ENCODE results near the gene CLDN1. TPM values are rescaled to one million over a fixed set of nuclear protein-coding genes. Genes with fewer than 3 reads are reported as not detected.

Gene CLDN1
- total and polyA plus RNA-seq, 12 donors = 15.6 to 155 (median 61.1) TPM

DNA sequence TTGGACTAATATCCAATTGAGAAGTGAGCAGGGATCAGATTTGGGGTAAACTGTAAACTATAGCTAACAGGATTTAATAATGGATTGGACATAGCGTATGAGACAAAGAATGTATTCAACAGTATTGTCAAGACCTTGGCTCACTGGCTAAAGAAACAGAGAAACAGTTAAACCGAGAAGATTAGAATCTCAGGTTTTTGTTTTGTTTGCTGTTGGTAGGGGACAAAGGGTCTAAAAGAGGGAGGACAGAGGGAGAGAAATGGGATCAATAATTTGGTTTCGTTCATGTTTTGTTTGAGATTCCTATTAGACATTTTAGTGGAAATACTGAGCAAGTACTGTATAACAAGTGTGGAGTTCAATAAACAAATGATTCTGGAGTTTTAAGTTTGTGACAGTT lies 28.6 kb downstream of the CLDN1 start:
- no peak overlapping the region for H3K4me3 ChIP-seq
- DNase-seq = no peak
- no peaks in the 10 kb centered on the region for H3K4me1 ChIP-seq (replicated peaks in 1 of 2)
- 89 to 96% (median 92%) methylated on average over 3 of the region's 3 CpGs for WGBS, 4 donors
- no peaks in the 10 kb centered on the region for H3K27me3 ChIP-seq
- H3K9me3 ChIP-seq (replicated peaks in 1 of 3) = no peaks in the 10 kb centered on the region
- intact Hi-C loops (cut with DNase I) = no loop called here
- H3K36me3 ChIP-seq (replicated peaks in 1 of 2) = no peaks in the 10 kb centered on the region
- no peak for TF ChIP-seq POLR2A (IDR thresholded peaks at IDR 0.05)
- no peak for TF ChIP-seq CTCF (IDR thresholded peaks at IDR 0.05)
- no peak overlapping the region for H3K27ac ChIP-seq

DNA sequence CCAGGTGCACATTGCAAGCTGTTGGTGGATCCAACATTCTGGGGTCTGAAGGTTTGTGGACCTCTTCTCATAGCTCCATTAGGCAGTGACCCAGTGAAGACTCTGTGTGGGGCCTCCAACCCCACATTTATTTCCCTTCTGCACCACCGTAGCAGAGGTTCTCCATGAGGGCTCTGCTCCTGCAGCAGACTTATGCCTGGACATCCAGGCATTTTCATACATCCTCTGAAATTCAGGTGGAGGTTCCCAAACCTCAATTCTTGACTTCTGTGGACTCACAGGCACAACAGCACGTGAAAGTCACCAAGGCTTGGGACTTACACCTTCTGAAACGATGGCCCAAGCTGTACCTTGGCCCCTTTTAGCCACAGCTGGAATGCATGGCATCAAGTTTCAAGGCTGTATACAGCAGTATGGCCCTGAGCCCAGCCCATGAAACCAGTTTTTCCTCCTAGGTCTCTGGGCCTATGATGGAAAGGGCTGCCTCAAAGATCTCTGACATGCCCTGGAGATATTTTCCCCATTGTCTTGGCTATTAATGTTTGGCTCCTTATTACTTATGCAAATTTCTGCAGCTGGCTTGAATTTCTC lies 30.2 kb downstream of the CLDN1 start:
- no peak for DNase-seq
- Histone ChIP-seq H3K27me3 (no peaks in the 10 kb centered on the region), H3K4me3 (no peak overlapping the region), H3K36me3 (replicated peaks in 1 of 2) (no peaks in the 10 kb centered on the region), H3K27ac (no peak overlapping the region), H3K4me1 (replicated peaks in 1 of 2) (no peaks in the 10 kb centered on the region), H3K9me3 (replicated peaks in 1 of 3) (no peaks in the 10 kb centered on the region)
- TF ChIP-seq CTCF (IDR thresholded peaks at IDR 0.05) (no peak), POLR2A (IDR thresholded peaks at IDR 0.05) (no peak)
- WGBS, 4 donors = 70 to 89% (median 84%) methylated on average over 2 to 3 of the region's 3 CpGs
- intact Hi-C loops (cut with DNase I) = no loop called here

DNA sequence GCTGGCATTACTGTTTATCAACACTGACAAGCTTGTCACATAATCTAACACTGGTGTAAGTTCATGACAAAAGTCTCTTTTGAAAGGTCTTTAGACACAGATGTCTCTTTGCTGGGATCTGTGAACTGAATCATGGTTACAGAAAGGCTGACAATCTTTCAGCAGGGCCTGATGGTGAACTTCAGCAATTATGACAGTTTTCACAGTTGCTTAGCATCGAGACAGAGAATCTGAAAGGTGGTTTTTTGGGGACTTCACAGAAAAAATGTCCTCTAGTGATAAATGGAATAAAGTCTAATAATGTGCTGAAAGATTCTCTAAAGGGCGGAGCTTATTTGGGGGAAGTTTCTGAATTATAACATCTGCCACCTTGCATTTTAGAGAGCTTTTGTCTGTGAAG lies 32.3 kb downstream of the CLDN1 start:
- intact Hi-C loops (cut with DNase I) = no loop called here
- Histone ChIP-seq H3K9me3 (replicated peaks in 1 of 3) (peaks cover 0 to 9% (median 0%) of the 10 kb centered on the region in 3 donors), H3K27ac (no peak overlapping the region), H3K4me3 (no peak overlapping the region), H3K27me3 (no peaks in the 10 kb centered on the region), H3K36me3 (replicated peaks in 1 of 2) (no peaks in the 10 kb centered on the region), H3K4me1 (replicated peaks in 1 of 2) (no peaks in the 10 kb centered on the region)
- WGBS, 4 donors = 48 to 85% (median 64%) methylated on average over 2 of the region's 2 CpGs
- DNase-seq = no peak
- TF ChIP-seq CTCF (IDR thresholded peaks at IDR 0.05) (no peak), POLR2A (IDR thresholded peaks at IDR 0.05) (no peak)

DNA sequence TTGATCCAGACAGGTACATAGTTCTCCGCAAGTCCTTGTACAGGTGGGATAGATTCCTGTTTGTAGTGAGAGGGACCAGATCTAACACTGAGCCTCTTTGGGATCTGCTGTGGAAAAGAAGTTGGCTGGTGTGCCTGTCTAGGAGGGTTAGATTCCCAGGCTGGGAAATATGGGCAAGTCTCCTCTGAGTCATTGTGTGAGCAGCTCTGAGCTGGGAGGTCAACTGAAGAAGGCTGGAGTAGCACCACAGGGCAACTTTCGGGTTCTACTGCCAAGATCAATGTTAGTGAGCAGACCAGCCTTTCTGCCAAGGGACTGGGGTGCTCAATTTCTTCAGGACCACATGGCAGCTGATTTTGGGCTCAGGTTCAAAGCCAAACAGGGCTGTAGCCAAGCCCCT lies 33.4 kb downstream of the CLDN1 start:
- intact Hi-C loops (cut with DNase I) = no loop called here
- no peak overlapping the region for H3K4me3 ChIP-seq
- WGBS, 4 donors = 85 to 100% (median 87%) methylated on average over 2 of the region's 2 CpGs
- TF ChIP-seq POLR2A (IDR thresholded peaks at IDR 0.05) = no peak
- TF ChIP-seq CTCF (IDR thresholded peaks at IDR 0.05) = no peak
- DNase-seq = no peak
- H3K36me3 ChIP-seq (replicated peaks in 1 of 2) = no peaks in the 10 kb centered on the region
- H3K27ac ChIP-seq = no peak overlapping the region
- peaks cover 0 to 9% (median 0%) of the 10 kb centered on the region in 3 donors for H3K9me3 ChIP-seq (replicated peaks in 1 of 3)
- no peaks in the 10 kb centered on the region for H3K4me1 ChIP-seq (replicated peaks in 1 of 2)
- H3K27me3 ChIP-seq = no peaks in the 10 kb centered on the region
